PC-9 (cell line): ENCODE results near the gene GABRR2. TPM values are rescaled to one million over a fixed set of nuclear protein-coding genes. Genes with fewer than 3 reads are reported as not detected.

Source experiments
- BruUV-seq: library from RNA; stranded (reverse); fragments of 400-500 nt; replicated peaks from 2 replicates; lab custom pipeline; 2021; lab: Mats Ljungman, UMichigan
- CTCF ChIA-PET: fragments of 300-600 bp; sonication (Branson Sonifier 250); formaldehyde crosslinking; loops from one replicate; lab custom pipeline; 2022; ENCODE audit warnings: antibody characterized with exemption; lab: Charles Lee
- POLR2A ChIA-PET: fragments of 300-600 bp; sonication (Branson Sonifier 250); formaldehyde crosslinking; loops from one replicate; lab custom pipeline; 2022; ENCODE audit warnings: antibody characterized with exemption; ENCODE audit not compliant: unreplicated experiment; lab: Charles Lee
- DNase-seq, 2 experiments: peaks; one replicate each; pipeline versions ENCODE4 v3.0.0 to v3.0.0-alpha.2; 2015 to 2022; ENCODE audit warnings: mixed read lengths in 1 of 2
- H2AFZ ChIP-seq: fragments of 200-600 bp; sonication (generic); 2 replicates; pipeline ENCODE4 v1.8.1; 2017; ENCODE audit warnings: antibody characterized with exemption
- H3F3A ChIP-seq: fragments of 200-600 bp; sonication (generic); 2 replicates; pipeline ENCODE4 v1.8.1; 2017; ENCODE audit warnings: antibody characterized with exemption, mild to moderate bottlenecking, low read depth; ENCODE audit not compliant: insufficient read depth
- H3K27ac ChIP-seq: fragments of 200-600 bp; sonication (generic); 2 replicates; pipeline ENCODE4 v1.6.1; 2016; ENCODE audit warnings: mixed run types
- H3K27me3 ChIP-seq: fragments of 200-600 bp; sonication (generic); 2 replicates; pipeline ENCODE4 v1.6.1; 2016; ENCODE audit warnings: low read depth, mixed run types; ENCODE audit not compliant: insufficient read depth
- H3K36me3 ChIP-seq: fragments of 200-600 bp; sonication (generic); 2 replicates; pipeline ENCODE4 v1.6.1; 2016; ENCODE audit warnings: low read depth, mixed run types
- H3K4me1 ChIP-seq: fragments of 200-600 bp; sonication (generic); replicated peaks from 2 replicates; pipeline ENCODE4 v1.6.1; 2016; ENCODE audit warnings: mixed run types; ENCODE audit not compliant: insufficient read depth
- H3K4me2 ChIP-seq: fragments of 200-600 bp; sonication (generic); 2 replicates; pipeline ENCODE4 v1.6.1; 2017; ENCODE audit warnings: mixed run types
- H3K4me3 ChIP-seq: fragments of 200-600 bp; sonication (generic); 2 replicates; pipeline ENCODE4 v1.6.1; 2016; ENCODE audit warnings: mixed run types
- H3K79me2 ChIP-seq: fragments of 200-600 bp; sonication (generic); 2 replicates; pipeline ENCODE4 v1.6.1; 2017; ENCODE audit warnings: low read depth, mixed run types
- H3K9me2 ChIP-seq: fragments of 200-600 bp; sonication (generic); 2 replicates; pipeline ENCODE4 v1.8.1; 2017; ENCODE audit warnings: mild to moderate bottlenecking; ENCODE audit not compliant: insufficient read depth
- H3K9me3 ChIP-seq: fragments of 200-600 bp; sonication (generic); 2 replicates; pipeline ENCODE4 v1.8.1; 2016; ENCODE audit warnings: low read depth; ENCODE audit not compliant: insufficient read depth
- H4K20me1 ChIP-seq: fragments of 200-600 bp; sonication (generic); 2 replicates; pipeline ENCODE4 v1.8.1; 2017; ENCODE audit not compliant: insufficient read depth
- EZH2 ChIP-seq: fragments of 200-600 bp; sonication (generic); IDR thresholded peaks from 2 replicates; pipeline ENCODE4 v1.8.0; 2017; ENCODE audit warnings: antibody characterized with exemption, low read depth
- intact Hi-C: fragments of 100-400 bp; cut with micrococcal nuclease; formaldehyde crosslinking; loops from one replicate; pipeline ENCODE4 v1.10.0; 2022; ENCODE audit not compliant: unreplicated experiment
- total RNA-seq: library from RNA; stranded (reverse); gene quantifications from 2 replicates; pipeline ENCODE4 v1.2.3, GENCODE V29; 2021
- TF ChIP-seq, protein P1 (sequence below): fragments of 200-600 bp; sonication (generic); conservative IDR thresholded peaks from 2 replicates; pipeline ENCODE4 v1.6.1; 2017; ENCODE audit warnings: mixed run types, antibody characterized with exemption, mild to moderate bottlenecking, moderate library complexity

Gene GABRR2
- total RNA-seq, 1 experiment from 2014 or later, result 0.52 TPM

DNA sequence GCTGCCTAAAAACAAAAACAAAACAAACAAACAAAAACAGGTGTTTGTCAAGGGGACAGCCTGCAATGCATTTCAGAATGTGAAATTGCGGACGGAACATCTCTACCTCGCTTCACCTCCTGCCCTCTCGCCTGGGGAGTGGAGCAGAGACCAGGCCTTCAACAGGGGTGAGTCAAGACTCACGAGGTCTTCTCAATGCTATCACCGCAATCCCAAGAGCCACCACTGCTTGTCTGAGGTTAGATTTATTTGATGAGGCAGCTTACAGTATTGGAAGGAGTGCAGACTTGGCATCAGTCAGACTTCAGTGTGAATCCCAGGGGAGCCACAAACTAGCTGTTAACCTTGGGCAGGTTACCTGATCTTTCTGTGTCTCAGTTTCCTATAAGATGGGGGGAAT lies 105.6 kb downstream of the GABRR2 start:
- TF ChIP-seq, protein P1, sequence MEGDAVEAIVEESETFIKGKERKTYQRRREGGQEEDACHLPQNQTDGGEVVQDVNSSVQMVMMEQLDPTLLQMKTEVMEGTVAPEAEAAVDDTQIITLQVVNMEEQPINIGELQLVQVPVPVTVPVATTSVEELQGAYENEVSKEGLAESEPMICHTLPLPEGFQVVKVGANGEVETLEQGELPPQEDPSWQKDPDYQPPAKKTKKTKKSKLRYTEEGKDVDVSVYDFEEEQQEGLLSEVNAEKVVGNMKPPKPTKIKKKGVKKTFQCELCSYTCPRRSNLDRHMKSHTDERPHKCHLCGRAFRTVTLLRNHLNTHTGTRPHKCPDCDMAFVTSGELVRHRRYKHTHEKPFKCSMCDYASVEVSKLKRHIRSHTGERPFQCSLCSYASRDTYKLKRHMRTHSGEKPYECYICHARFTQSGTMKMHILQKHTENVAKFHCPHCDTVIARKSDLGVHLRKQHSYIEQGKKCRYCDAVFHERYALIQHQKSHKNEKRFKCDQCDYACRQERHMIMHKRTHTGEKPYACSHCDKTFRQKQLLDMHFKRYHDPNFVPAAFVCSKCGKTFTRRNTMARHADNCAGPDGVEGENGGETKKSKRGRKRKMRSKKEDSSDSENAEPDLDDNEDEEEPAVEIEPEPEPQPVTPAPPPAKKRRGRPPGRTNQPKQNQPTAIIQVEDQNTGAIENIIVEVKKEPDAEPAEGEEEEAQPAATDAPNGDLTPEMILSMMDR, result no peak
- no peak for TF ChIP-seq EZH2
- H2AFZ ChIP-seq, result no peak overlapping the region
- no peak overlapping the region for H3K4me3 ChIP-seq
- no peaks in the 10 kb centered on the region for H3K79me2 ChIP-seq
- CTCF ChIA-PET, result no interaction called here
- intact Hi-C loops, result no loop called here
- POLR2A ChIA-PET, result no interaction called here
- no peak for DNase-seq
- no peaks in the 10 kb centered on the region for H3K9me2 ChIP-seq
- BruUV-seq, result no TSS peak
- H3K4me2 ChIP-seq, result no peak overlapping the region
- H3K27ac ChIP-seq, result no peak overlapping the region
- H3K27me3 ChIP-seq, result no peaks in the 10 kb centered on the region
- no peaks in the 10 kb centered on the region for H4K20me1 ChIP-seq
- no peaks in the 10 kb centered on the region for H3F3A ChIP-seq
- H3K36me3 ChIP-seq, result no peaks in the 10 kb centered on the region
- no peaks in the 10 kb centered on the region for H3K9me3 ChIP-seq
- H3K4me1 ChIP-seq, result no peaks in the 10 kb centered on the region

DNA sequence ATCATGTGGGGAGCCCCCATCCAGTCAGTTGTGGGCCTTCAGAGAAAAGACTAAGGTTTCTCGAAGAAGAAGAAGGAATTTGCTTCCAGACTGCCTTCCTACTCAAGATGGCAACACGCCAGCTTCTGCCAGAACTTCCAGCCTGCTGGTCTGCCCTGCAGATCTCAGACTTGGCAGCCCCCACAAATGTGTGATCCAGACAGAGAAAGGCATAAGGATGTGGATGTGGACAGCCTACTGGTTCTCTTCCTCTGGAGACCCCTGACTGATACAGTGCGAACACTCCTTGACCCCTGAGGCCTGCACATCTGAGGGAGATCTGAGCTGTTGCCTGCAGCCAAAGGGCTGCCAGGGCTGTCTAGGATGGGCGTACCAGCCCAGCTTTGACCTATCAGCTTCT lies 106.5 kb downstream of the GABRR2 start:
- CTCF ChIA-PET, result no interaction called here
- H3K79me2 ChIP-seq, result no peaks in the 10 kb centered on the region
- POLR2A ChIA-PET, result no interaction called here
- no peak overlapping the region for H3K4me3 ChIP-seq
- no peaks in the 10 kb centered on the region for H3K4me1 ChIP-seq
- H3K4me2 ChIP-seq, result no peak overlapping the region
- H3K36me3 ChIP-seq, result no peaks in the 10 kb centered on the region
- no peaks in the 10 kb centered on the region for H3K27me3 ChIP-seq
- H4K20me1 ChIP-seq, result no peaks in the 10 kb centered on the region
- no peak overlapping the region for H3K27ac ChIP-seq
- intact Hi-C loops, result no loop called here
- H3K9me2 ChIP-seq, result no peaks in the 10 kb centered on the region
- BruUV-seq, result no TSS peak
- H2AFZ ChIP-seq, result no peak overlapping the region
- DNase-seq, result no peak
- H3K9me3 ChIP-seq, result no peaks in the 10 kb centered on the region
- H3F3A ChIP-seq, result no peaks in the 10 kb centered on the region
- TF ChIP-seq EZH2, result no peak
- TF ChIP-seq, protein P1, result no peak

Other genes with a start within 250 kb of the GABRR2 start
- gene PNRC1, start 234.5 kb downstream of the GABRR2 start, total RNA-seq, result 58.3 and 66.9 TPM in 2 replicates
- gene SRSF12, start 197.2 kb downstream of the GABRR2 start, total RNA-seq, result not detected in 2 replicates
- 21.9 and 28.8 TPM in 2 replicates for gene PM20D2, start 169.2 kb downstream of the GABRR2 start, total RNA-seq
- not detected in 2 replicates for gene GABRR1, start 97.9 kb downstream of the GABRR2 start, total RNA-seq
- gene UBE2J1, start 37.4 kb upstream of the GABRR2 start, total RNA-seq, result 19.8 and 29.0 TPM in 2 replicates
- 0.18 TPM in 1 of 2 replicates, not detected in the other for gene RRAGD, start 97.0 kb upstream of the GABRR2 start, total RNA-seq
- 1.8 and 2.7 TPM in 2 replicates for gene ANKRD6, start 117.9 kb upstream of the GABRR2 start, total RNA-seq